HL-60/S4 treated with phorbol 12-myristate 13-acetate at 8.2 ng/mL for 4 days and 3 days (cell line): ENCODE measurements around the gene SGK1.
"Not testable (repeated sequence)": the region's sequence is repeated elsewhere in the genome, so short reads cannot be mapped to it uniquely, and the experiment has no call there.

Experiments used
- in situ Hi-C: fragments of 300-500 bp; cut with MboI; formaldehyde crosslinking; loops from 2 replicates; pipeline ENCODE4 v1.15.0; 2022; ENCODE audit warnings: low sequenced_read_pairs

The SGK1 gene

DNA sequence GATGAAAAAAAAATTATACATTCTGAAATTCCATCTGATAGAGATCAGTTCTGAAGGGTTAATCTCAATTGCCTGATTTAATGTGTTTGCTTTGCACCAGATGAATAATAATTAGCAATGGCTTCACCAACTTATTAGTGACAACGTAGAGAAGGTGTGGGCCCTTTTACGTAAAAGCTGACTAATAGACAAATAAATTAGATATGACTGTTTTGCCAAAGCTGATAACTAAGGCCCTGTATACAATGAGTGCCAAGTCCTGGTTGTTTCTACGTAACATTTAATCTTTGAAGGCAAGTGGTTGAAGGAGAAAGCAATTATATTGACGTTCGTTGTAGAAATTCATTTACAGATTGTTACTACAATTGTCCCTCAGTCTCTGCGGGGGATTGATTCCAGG, 10.8 kb downstream of the SGK1 start:
- in situ Hi-C loops: no loop called here

DNA sequence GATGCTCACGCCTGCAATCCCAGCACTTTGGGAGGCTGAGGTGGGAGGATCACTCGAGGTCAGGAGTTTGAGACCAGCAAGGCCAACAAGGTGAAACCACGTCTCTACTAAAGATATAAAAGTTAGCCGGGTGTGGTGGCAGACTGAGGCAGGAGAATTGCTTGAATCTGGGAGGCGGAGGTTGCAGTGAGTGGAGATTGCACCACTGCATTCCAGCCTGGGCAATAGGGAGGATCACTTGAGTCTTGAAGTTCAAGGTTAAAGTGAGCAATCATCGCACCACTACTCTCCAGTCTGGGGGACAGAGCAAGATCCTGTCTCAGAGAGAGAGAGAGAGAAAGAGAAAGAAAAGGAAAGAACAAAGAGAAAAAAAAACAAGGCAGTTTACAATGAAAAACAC, 13.5 kb downstream of the SGK1 start:
- in situ Hi-C loops: not testable (repeated sequence)

DNA sequence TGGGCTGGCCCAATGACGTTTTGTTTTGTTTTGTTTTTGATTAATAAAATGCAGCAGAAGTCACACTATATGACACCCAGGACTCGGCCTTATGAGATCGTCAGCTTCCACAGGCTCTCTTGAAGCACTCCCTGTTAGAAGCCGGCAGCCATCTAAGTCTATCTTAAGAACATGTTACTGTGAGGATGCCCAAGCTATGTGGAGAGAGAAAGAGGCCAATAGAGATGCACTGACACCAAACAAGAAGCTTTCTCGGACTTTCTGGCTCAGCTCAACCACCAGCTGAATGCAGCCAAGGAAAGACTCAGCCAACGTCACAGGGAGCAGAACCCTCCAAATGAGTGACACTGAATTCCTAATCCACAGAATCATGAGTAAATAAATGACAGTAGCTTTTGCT, 14.0 kb downstream of the SGK1 start:
- in situ Hi-C loops: no loop called here

DNA sequence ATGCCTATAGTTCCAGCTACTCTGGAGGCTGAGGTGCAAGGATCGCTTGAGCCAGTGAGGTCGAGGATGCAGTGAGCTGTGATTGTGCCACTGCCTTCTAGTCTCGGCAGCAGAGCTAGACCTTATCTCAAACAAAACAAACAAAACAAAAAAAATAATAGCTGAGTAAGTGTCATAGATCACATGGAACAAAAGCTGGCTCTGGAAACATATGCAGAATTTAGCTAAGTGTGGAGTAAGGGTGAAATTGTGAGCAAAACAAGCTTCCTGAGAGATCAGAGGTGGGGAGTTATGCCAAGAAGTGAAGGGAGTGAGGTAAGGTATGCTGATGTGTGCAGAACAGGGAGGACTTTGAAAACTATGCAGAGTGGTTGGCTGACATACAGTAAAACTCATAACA, 18.7 kb downstream of the SGK1 start:
- in situ Hi-C loops: no loop called here

DNA sequence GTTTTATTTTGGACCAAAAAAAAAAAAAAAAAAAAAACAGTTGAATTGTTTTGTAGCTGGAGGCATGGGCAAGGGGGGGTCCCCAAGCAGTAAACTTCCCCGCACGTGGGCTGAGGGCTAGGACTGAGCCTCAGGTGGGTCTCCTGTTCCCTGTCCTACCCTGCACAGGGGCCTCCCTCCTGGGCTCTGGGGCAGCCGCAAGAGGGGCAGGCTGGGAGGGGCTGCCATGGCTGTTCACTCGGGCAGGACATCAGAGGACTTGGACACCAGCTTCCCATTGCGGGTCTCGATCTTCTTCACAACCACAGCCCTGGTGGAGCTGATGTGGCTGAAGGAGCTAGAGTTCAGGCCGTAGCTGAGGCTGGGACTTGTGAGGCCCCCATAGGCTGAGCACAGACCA, 21.1 kb downstream of the SGK1 start:
- in situ Hi-C loops: no loop called here

DNA sequence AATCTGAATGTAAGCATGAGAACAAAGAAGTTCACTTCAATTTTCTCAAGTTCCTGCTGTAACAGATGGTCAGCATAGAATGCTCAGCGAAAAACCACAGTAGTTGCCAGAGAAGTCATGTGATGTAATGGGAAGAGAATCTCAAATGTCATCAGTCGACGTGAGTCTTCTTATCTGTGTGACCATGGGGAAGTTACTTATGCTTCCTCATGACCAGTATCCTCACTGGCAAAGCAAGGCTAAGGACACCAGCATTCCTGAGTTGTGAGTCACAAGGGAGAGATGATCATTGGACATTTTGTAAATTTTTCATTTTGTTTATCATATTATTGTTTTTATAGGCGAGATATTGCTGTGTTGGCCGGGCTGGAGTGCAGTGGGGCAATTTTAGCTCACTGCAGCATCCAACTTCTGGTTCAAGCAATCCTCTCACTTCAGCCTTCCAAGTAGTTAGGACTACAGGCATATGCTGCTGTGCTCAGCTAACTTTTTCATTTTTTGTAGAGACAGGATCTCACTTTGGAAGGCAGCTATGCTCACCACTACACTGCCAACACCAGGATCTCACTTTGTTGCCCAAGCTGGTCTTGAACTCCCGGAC, 21.9 kb downstream of the SGK1 start:
- in situ Hi-C loops: no loop called here

DNA sequence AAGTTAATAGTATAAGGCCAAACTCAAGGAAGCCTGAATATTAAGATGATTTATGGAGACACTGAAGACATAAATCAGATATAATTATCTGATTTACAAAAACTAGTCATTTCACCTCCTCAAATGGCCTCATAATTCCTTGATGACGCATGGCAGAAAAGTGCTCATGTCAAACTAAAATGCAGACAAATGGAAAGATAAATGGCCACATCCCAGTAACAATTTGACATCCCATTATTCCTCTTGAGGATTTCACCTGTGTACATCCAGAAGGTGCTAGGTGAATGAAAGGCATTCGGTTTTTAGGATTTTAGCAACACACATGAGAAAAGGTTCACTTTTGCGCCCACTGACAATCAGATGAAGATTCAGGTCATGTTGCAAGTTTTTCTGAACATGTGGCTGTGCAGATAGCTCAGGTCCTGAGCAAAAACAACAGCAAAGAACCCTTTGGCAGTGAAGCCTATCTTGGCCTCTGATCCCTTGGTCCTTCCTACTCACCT, 24.2 kb downstream of the SGK1 start:
- in situ Hi-C loops: no loop called here

DNA sequence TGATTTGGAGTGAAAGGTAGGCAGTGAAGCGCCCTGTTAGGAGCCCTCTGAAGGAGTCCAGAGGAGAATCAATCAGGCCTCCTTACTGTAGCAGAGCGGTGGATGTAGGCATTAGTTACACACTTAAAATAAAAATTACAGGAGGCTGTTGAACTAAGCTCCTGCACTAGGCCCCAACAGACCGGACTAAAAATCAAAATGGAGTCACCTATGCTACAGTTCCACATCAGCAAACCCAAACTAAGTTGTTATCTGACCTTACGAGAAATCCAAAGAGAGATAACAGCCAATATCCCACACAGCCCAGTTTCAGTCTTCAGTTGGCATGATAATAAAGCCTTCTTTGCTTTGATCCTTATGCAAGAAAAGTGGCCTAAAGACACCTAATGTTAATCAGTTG, 26.8 kb downstream of the SGK1 start:
- in situ Hi-C loops: no loop called here

DNA sequence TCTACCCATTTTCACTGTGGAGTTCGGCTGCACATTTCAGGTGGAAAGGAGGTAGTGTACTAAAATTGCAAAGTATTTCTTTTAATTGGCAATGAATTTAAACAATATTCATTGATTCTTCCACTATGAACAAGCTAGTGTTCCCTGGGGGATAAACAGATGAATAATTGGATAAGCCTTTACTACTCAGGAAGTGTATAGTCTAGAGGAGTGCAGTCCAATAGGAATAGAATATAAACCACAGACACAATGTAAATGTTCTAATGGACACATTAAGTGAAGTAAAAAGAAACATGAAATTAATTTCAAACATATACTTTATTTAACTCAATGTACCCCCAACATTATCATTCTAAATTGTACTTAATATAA, 28.7 kb downstream of the SGK1 start:
- in situ Hi-C loops: no loop called here

DNA sequence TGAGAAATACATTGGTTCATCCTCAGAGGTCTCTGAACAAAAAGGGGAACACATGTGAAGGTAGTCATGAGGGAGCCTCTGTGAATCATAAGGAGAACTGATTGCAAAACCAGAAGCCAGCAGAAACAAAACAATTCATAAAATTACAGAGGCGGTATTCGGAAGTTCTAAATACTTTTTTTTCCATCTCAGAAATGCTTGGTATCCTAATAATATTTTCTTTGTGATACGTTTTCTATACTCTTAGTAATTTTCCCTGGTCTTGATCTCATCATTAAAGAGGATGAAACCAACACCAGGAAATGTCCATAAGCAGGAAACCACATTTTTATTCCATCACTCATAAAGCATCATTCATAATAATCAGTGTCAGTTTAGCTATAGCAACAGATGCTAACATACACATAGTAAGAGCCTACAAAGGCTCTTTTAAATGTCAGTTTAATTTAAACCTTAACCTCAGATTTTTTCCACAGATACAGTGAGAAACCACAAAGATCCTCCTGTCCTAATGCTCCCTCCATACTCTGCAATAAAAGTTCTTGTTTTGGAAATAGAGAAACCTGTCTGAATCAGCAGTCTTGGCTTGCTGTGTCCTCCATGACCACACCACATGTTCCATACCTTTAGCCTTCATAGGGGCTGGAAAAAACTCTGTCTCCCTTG, 29.2 kb downstream of the SGK1 start:
- in situ Hi-C loops: no loop called here

DNA sequence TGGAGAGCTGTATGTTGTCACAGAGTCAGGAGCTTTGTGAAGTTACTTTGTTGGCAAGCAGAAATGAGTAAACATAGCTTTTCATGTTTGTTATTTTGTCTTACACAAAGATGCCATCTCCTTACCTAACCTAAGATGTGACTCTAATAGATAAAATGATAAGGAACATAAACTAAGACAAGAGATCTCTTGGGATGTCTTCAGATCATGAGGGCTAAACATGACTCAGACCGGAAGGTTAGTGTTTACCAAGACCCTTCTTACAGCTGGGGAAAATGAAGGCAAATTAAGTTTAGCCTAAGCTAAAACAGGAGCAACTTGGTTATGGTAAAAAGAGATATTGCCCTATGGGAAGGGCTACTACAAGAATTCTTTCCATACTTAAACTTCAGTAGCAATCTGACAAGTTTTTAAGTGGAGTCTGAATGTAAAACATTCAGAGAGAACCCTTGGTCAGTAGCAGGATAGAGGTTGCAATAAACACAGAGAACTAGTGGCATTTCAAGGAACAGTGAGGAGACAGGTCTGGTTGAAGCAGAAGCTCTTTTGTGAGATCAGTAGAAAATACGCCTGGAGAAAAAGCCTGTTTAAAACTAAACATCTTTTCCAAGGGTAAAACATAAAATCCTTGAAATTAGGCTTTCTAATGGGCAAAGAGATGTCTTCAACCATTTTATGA, 29.9 kb downstream of the SGK1 start:
- in situ Hi-C loops: no loop called here

DNA sequence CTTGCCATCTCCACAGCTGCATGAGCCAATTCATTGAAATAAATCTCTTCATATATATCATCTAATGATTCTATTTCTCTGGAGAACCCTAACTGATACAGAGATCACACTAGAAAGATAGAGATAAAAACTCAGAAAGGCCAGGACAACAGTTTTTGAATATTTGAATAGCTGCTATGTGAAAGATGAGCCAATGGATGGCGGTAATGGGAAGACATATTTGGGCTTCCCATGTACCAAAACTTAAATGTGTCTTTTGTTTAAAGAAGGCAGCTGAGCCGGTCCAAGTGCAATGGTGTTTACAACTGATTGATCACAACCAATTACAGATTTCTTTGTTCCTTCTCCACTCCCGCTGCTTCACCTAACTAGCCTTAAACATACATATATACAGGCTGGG, 35.1 kb downstream of the SGK1 start:
- in situ Hi-C loops: no loop called here

DNA sequence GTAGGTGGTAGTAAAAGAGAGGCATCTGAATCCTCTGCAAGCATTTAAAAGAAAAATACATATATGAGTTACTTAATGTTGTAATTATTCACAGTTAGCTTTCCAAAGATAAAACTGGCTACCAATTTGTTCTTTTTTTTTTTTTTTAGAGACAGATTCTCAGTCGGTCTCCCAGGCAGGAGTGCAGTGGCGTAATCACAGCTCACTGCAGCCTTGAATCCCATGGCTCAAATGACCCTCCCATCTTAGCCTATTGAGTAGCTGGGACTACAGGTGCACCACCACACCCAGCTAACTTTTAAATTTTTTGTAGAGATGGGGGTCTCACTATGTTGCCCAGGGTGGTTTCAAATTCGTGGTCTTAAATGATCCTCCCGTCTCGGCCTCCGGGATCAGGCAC, 36.5 kb downstream of the SGK1 start:
- in situ Hi-C loops: no loop called here

DNA sequence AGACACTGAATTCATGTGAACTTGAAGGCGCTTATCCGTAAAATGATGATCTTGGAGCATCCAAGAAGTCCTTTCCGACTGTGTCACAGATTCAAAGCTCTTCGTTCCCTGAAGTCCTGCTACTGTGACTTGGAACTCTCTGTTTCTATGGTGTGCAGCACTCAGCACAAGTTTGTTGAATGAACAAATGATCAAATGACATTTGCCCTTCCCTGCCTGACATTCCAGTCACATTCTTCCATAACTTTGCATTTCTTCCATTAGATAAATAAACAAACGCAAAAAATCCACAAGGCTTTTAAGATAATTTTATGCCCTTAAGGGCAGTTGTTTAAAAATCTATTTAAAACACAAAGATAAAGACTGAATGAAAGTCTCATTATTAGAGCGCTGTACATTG, 39.9 kb downstream of the SGK1 start:
- in situ Hi-C loops: no loop called here

DNA sequence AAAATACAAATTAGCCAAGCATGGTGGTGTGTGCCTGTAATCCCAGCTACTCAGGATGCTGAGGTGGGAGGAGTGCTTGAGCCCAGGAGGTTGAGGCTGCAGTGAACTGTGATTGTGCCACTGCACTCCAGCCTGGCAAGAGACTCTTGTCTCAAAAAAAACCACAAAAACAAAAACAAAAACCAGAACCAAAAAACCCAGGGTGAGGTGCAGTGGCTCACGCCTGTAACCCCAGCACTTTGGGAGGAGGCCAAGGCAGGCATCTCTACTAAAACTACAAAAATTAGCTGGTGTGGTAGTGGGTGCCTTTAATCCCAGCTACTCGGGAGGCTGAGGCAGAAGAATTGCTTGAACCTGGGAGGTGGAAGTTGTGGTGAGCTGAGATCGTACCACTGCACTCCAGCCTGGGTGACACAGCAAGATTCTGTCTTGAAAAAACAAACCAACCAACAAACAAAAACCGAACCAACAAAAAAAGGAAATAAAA, 41.0 kb downstream of the SGK1 start:
- in situ Hi-C loops: not testable (repeated sequence)

DNA sequence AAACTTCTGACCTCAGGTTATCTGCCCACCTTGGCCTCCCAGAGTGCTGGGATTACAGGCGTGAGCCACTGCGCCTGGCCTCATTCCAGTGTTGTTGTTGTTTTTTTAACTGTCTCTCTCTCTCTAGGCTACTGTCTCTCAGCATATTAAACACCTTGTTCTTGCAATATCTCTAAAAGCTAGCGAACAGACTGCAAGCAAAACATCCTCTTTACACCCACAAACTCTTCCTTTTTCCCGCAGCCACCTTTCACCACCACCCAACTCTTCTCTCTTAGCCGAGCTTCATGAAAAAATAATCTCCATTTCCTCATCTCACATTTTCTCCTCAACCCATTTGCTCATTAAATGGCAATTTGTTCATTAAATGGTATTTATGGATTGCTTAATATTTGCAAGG, 45.5 kb downstream of the SGK1 start:
- in situ Hi-C loops: no loop called here

DNA sequence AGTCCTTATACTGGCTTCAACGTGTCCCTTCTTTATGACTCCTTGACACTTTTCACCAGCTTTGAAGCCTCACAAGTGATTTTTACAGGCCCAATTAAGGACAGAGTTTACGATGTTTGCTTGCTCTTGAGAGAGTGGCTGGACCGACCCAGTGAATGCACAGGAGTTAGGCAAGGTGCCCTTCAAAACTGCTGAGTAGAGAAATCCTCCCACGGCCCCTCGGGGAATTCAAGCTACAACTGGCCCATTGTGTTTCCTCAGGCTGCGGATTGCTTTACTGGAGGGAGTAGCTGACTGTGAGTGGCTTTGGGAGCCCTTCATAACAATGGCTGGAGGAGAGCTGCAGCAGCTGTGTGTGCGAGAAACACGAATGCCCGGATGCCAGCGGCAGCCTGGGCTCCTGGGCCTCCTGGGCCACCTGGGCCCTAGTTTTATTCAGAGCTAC, 50.0 kb downstream of the SGK1 start:
- in situ Hi-C loops: no loop called here

DNA sequence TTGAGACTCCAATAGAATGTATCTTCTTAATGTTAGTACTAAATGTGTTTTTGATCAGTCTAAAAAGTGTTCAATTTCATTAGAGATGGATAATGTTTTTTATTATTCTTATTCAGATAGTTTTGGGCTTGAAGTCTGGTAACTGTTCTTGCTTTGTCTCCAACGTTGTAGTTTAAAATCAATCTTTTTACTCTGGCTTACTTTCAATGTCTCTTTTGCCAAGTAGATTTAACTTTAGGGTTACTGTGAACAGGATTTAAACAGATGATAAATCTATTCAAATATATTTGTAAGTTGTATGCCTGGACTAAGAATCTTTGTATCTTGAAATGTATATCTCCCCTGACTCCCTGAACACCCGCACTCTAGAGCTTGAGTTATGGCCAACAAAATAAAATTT, 51.1 kb downstream of the SGK1 start:
- in situ Hi-C loops: no loop called here

DNA sequence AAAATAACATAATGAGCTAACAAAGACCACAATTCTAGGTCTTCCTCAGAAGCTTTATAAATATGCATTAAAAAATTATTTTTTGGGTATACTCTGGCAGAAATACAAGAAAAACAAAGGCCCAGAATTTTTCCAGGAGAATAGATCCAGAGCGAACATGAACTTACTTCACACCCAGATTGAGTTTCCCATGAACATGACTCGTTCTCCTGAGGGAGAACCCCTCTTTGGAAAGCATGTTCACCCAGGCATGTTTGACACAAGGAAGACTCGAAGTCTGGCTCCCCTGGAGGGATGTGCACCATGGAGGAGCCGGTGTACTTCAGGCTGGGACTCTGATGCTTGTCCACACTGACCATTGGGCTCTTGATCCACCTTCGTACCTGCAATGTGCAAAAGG, 56.1 kb downstream of the SGK1 start:
- in situ Hi-C loops: no loop called here

DNA sequence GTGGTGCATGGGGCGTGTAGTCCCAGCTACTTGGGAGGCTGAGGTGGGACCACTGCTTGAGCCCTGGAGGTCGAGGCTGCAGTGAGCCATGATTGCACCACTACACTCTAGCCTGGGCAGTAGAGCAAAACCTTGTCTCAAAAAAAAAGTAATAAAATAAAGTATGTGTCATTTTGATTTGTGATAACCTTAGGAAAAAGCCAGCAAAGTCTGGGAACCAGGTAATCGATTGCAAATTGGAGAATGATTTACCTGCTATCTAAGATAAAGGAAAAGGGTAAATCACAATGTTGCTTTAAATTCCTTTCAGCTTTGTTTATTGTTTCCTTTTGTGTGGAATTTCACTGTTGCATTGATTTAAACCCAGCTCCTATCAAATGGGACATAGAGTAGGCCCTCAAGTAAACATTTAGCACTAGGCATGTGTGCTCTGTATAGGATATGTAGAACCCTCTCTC, 59.0 kb downstream of the SGK1 start:
- in situ Hi-C loops: no loop called here

DNA sequence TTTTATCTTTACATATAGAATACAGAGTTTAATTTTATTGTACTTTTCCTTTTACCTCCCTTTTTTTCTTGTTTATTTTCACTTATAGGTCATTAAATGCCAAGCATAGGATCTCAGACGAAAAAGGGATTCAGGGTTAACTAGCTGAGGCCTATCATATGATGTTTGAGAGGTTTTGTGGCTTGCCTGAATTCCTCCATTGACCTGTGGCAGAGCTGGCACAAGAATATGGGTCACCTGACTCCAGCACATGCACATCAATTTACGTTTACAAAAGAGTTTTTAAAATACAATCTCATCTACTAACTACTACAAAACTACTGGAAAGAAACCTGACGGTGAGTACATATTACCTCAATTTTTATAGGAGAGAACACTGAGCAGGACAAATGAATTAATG, 60.4 kb downstream of the SGK1 start:
- in situ Hi-C loops: no loop called here

DNA sequence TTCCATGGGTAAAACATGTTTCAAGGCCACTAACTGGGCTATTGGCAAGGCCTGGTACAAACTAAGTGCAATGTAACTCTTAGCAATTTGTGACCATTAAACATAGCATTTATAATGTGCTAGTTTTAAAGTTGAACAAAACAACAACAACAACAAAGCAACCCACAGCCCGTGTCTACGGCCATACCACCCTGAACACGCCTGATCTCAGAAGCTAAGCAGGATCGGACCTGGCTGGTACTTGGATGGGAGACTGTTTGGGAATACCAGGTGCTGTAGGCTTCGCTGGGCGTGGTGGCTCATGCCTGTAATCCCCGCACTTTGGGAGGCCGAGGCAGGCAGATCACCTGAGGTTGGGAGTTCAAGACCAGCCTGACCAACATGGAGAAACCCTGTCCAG, 61.0 kb downstream of the SGK1 start:
- in situ Hi-C loops: no loop called here
